Activated CD4-positive, alpha-beta T cell treated with anti-CD3 and anti-CD28 coated beads for 24 hours (primary cell): ENCODE data around the gene VSIG10L.
A peak's percentile ranks its signal among the peaks of the same experiment; 100 is the strongest.

ENCODE experiments used
- DNase-seq, 2 donors: peaks; one replicate each; pipeline ENCODE4 v3.0.0-alpha.2; 2020; ENCODE audit warnings: low read depth in 2 of 2

VSIG10L gene

DNA sequence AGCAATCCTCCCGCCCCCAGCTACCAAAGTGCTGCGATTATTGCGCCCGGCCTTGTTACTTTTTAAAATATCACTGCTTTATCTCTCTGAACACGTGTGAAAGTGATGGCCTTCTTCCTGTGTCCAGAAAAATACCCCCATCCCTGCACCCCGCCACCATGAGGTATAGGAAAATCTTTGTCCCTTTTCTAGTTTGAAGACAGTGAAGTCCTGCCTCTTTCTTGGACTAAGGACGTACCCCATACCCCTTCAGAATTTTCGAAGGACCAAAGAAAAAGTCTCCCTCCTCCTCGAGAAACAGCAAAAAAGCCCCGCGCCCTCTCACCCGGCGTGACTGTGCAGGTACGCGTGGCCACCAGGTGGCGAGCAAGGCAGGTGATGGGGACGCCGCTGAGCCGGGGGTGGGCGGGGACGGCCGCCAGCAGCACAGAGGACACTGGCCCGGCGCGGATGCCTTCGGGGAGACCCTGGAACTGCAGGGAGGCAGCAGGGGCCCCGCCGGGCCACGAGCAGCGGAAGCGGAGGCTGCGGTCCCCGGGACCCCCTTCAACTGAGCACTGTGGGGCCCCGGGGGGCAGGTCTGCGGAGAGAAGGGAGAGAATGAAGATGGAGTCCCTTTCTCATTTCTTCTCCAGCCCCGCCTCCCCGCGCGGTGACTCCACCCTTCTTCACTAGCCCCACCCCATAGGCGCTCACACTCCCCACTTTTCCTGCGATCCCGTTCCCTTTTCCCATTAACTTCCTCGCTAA, 3.2 kb downstream of the VSIG10L start:
- DNase-seq: peak; percentile 79 to 87

DNA sequence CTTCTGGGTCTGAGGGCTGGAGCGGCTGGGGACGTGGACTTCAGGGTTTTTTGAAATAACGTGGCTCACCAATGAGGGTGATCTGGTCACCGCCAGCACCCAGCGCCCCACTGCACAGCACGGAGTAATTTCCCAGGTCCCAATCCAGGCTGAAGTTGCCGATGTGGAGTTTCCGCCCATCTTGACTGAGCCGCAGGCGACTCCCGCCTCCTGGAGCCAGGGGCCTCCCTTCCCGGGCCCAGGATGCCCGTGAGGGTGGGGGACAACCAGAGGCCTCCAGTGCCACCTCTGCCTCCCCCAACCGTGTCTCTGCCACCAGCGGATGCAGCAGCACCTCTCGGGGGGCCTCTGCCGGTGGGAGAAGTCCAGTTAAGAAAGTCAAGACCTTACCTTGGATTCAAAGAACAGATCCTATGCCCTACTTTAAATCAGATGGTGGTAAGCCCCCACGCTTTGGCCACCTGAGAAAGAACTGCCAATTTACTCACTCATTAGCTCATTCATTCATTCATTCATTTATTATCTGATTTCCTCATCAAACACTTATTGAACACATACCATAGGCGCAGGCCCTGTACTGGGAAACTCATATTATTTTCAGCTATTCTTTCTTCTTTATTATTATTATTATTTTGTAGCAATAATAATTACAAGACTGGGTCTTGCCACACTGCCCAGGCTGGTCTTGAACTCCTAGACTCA, 3.9 kb downstream of the VSIG10L start:
- DNase-seq: no peak

DNA sequence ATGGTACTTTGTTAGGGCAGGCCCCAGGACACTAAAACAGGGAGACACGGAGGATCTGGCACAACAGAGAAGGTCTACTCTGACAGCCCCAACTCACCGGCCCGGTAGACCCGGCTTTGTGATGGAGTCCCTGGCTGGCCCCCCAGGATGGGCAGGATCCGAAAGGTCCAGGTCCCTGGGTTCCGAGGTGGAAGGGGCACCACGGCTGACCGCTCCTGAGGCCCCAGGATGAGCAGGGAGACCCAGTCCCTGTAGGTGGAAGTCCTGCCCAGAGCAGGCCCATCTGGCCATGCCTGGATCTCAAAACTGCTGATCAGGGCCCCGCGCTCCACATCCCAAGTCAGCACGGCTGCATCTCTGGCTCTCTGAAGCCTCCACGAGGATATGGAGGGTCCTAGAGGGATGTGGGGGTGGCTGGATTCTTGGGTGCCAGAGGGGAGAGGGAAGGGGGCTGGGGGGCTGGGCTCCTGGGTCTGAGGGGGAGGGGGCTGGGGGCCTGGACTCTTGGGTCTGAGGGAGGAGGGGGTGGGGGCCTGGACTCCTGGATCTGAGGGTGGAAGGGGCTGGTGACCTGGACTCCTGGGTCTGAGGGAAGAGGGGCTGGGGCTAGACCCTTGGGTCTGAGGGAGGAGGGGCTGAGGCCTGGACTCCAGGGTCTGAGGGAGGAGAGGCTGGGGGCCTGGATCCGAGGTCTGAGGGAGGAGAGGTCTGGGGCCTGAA, 4.6 kb downstream of the VSIG10L start:
- no peak for DNase-seq

DNA sequence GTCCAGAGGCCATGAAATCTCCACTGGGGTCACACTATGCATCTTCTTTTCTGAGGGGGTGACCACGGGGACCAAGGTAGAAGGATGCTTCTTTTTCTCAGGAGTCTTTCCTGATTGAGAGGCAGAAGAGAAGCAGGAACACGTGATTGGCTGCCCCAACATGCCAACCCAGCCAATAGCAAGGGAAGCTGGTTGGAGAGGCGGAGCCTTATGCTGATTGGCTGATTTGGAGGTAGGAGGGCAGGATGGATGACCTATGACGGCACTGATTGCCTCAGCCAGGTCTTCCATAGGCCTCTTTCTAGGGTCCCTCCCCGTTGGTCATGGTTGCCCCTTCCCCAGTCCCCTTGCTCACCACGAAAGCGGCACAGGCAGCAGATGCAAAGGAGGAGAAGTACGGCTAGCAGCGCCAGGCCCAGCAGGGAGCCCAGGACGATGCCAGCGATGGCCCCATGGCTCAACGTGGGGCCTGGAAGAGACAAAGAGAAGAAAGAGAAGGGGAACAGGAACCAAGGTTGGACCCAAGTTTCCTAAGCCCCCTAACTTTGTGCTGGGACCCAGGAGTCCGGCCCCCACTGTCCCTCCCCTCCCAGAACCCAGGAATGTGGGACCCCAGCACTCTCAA, 8.0 kb downstream of the VSIG10L start:
- DNase-seq: no peak

DNA sequence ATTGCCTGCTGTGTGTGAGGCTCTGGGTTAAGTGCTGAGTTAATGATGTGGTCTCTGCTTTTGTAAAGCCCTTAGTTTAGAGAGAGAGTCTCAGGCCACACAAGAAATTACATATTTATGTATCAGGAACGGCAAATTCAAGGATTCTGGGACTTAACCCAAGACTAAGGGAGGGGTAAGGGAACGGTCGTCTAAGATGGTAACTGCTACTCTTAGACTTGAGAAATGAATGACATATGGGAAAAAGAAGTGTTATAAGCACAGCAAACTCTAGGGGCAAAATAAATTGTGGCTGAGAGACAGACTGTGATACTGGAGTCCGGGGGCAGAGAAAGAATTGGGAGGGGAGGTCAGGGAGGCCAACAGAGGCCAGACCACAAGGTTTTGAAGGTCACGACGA, 10.2 kb downstream of the VSIG10L start:
- DNase-seq: no peak

DNA sequence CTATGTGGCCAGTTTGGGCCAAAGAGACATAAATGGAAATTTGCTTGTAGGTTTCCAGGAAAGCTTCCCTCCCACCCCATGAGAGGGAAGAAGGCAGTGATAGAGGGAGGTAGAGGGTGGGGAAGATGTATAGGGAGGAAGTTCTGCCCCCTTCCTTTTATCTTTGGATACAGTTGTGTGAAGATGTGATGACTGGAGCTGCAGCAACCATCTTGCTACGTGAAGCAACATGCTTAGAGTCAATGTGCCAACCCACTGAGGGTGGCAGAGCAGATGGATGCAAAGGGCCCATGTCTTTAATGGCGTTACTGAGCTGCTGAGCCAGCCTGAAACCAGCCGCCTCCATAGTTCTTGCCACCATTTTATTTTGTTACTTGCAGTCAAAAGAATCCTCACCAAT, 10.7 kb downstream of the VSIG10L start:
- no peak for DNase-seq

DNA sequence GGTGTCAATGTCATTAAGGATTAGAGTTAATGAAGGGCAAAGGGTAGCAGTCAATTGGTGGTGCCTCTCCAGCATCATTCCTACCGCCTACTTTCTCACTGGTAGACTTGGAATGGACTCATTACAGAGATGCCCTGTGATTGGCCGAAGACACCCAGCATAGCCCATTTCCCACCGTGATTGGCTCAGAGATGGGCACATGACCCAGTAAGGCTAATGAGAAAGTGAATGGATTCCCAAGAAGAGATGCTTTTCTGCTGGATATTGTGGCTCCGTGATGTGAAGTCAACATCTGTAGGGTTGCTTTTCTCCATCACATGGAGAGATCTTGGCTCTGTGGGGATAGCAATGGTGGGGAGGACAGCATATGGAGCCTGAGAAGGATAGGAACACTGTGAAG, 11.6 kb downstream of the VSIG10L start:
- no peak for DNase-seq

DNA sequence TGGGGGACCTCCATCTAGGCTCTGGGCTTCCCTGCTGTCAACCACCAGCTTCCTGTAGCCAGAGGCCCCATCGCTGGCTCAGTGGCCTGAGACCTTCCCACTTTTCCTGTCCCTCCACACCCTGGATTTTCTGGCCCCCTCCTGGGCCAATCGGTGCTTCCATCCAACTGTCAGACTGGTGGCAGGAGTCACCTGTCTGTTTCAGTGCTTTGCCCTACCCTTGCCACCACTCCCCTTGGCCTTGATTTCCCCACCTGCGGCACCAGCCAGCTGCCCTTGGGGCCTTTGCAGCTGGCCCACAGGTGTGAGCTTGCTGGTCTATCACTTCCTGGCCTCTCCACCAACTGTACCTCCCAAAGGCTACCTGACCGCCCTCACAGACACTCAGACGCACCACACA, 12.5 kb downstream of the VSIG10L start:
- DNase-seq: no peak

DNA sequence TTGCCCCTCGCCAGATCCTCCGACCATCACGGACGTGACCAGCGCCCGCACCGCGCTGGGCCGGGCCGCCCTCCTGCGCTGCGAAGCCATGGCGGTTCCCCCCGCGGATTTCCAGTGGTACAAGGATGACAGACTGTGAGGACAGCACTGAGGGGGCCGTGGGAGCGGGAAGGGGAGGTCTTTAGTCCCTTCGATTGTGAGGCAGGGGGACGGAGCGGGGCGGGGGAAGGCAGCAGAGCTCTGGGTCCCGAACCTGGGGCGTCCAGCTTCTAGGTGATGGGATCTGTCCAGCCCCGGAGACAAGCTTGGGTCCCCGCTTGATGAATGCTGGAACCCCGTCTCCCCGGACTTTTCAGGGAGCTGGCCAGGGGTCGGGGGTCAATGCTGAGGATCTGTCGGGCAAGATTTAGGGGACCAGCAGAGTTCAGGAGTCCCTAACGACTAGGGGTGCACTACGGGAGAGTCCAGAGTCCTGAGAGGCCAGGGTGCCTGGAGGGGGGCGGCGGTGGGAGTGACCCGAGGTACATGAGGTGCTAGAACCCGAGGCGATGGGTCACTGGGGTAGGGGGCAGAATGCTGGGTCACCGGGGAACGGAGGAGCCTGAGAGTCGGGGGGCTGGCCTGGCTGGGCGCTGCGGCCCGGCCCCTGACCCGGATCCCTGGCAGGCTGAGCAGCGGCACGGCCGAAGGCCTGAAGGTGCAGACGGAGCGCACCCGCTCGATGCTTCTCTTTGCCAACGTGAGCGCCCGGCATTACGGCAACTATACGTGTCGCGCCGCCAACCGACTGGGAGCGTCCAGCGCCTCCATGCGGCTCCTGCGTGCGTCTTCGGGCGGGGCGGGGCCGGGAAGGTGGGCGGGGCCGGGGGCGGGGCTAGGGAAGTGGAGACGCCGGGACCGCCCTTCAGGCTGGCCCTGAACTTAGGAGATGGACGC, 14.6 kb downstream of the VSIG10L start:
- DNase-seq: peak; percentile 21 to 46

DNA sequence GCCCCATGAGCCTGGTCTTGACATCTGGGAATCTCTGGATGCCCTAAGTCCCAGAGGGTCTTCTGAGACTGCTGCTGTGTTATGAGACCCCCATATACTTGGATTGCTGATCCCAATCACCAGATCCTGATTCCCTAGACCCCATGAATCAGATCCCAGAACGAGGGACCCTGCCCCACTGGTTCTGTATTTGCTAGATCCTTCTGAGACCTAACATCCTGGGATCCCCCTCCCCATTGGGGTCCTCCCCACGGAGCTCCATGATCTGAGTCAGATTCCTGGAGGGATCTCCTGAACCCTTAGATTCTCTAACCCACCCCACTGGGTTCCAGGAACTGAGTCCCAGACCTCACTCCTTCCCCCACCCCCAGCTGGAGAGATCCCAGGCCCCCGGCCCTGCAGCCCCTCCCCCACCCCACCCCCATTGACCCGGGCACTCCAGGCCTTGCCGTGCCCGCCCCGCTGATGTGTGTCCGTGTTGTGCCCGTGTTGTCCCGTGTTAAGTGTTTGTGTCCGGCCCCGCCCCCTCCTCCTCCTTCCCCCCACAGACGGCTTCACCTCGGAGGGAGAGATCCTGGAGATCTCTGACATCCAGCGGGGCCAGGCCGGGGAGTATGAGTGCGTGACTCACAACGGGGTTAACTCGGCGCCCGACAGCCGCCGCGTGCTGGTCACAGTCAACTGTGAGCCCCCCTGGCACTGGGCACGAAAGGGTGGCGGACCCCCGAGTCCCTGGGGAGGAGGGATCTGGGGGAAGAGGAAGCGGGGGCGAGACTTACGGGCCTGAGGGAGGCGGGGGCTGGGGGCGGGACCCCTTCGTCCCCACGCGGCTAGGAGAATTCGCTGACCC, 15.5 kb downstream of the VSIG10L start:
- no peak for DNase-seq

DNA sequence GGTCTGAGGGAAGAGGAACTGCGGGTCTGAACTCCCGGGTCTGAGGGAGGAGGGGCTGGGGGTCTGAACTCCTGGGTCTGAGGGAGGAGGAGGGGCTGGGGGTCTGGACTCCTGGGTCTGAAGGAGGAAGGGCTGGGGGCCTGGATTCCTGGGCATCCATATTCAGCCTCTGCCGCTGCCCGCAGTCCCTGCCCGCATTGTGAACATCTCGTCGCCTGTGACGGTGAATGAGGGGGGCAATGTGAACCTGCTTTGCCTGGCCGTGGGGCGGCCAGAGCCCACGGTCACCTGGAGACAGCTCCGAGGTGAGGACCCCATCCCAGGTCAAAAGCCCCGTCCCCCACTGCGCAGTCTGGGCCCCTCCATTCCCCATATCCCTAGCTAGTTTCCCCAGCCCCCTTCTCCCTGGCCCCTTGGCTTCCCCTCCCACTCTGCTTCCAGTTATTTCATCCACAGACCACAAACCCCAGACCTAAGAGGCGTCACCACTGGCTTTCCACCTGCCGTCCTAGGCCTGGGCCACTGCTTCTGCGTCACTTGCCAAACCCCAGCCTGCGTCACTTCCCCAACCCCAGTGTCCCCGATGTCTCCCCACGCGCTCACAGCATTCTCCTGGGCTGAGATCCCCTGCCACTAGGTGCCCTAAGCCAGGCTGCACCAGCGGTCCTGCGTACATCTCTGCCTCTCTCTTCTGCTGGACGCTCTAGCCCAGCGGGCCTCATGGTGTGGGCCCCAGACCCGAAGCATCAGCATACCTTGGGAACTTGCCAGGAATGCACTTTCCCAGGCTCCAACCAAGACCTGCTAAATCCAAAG, 16.6 kb downstream of the VSIG10L start:
- DNase-seq: no peak

DNA sequence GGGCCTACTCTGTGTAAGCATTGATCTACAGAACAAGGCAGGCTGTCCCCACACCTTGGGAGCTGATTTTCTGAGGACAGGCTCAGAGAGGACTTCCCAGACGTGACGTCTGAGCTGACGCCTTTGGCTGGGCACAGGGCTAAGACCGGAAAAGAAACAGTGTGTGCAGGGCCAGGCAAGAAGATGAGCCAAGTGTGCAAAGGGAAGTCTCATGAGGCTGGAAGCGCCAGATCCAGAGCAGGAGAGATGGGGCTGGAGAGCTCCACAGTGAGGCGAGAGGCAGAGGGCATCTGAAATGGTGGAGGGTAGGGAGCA, 17.8 kb downstream of the VSIG10L start:
- no peak for DNase-seq

DNA sequence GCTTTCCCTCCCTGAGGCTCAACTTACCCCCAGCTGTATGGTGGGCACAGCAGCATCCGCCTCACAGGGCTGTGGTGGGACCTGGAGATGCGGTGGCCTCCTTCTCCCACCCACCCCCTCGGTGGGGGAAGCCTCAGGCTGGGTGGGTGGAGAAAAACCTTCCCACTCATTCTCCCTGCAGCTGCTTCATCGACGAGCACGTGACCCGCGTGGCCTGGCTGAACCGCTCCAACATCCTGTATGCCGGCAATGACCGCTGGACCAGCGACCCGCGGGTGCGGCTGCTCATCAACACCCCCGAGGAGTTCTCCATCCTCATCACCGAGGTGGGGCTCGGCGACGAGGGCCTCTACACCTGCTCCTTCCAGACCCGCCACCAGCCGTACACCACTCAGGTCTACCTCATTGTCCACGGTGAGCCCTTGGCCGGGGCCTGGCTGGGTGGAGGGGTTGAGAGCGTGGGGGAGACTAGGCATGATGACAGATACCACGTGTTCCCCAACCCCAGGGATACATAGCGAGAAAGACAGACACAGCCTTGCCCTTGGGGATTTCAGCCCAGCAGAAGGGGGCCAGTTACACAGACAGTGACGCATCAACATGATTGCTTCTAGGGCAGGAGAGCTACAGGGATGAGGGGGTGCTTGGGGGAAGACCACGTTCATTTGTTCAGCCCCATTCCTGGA, 18.3 kb downstream of the VSIG10L start:
- DNase-seq: no peak

DNA sequence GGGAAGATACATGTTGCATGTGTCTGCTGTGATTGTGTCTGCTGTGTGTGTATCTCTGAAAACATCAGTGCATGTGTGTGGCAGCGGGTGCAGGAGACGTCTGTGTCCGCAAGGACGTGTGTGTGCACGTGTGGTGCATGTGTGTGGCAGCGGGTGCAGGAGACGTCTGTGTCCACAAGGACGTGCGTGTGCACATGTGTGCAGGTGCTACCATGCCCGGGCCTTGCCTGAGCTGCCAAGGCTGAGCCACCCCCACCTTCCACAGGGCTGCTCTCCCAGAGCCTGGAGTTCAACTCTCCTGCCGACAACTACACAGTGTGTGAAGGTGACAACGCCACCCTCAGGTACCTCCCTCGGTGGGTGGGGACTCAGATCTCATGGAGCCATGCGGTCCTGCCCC, 20.1 kb downstream of the VSIG10L start:
- DNase-seq: no peak

DNA sequence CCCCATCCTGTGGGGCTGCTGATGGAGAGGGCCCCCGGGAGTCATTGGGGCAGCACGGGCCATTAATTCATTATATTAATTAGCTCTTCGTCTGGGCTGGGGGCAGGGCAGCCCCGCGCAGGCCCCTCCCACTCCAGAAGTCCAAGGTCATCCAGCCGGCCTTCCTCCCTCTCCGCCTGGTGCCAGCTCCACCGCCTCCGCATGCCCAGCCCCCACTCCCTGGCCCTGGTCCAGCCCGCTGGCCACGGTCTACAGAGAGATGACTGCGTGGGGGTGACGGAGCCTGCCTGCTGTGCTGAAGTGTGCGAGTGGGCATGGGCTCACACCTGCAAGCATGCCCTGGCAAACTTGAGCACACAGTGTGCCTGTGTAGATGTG, 21.7 kb downstream of the VSIG10L start:
- DNase-seq: no peak

DNA sequence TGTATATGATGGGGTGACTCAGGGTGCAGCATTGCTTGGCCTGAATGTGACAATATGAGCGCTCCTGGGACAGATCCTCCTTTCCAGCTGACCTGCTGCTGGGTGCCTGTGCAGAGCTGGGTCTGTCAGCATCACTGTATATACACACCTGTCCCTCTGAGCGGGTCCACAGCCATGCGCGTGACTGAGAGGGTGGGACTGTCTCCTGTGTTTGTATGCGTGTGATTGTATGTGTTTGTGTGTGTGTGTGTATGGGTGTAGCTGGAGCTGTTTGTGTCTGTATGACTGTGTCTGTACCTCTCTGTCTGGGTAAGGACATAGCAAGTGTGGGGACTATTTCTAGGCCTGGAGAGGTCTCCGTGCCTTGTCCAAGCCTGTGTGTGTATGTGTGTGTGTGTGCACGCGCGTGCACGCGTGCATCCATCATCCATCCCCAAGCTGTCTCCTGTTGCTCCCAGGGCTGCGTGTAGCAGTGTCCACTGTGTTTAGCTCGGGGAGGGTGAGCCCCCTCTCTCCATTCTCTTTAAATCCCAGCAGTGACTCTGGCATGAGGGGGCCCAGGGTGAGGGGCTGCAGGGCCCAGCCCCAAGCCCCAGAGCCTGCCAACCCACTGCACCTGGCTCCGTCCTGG, 22.2 kb downstream of the VSIG10L start:
- no peak for DNase-seq

DNA sequence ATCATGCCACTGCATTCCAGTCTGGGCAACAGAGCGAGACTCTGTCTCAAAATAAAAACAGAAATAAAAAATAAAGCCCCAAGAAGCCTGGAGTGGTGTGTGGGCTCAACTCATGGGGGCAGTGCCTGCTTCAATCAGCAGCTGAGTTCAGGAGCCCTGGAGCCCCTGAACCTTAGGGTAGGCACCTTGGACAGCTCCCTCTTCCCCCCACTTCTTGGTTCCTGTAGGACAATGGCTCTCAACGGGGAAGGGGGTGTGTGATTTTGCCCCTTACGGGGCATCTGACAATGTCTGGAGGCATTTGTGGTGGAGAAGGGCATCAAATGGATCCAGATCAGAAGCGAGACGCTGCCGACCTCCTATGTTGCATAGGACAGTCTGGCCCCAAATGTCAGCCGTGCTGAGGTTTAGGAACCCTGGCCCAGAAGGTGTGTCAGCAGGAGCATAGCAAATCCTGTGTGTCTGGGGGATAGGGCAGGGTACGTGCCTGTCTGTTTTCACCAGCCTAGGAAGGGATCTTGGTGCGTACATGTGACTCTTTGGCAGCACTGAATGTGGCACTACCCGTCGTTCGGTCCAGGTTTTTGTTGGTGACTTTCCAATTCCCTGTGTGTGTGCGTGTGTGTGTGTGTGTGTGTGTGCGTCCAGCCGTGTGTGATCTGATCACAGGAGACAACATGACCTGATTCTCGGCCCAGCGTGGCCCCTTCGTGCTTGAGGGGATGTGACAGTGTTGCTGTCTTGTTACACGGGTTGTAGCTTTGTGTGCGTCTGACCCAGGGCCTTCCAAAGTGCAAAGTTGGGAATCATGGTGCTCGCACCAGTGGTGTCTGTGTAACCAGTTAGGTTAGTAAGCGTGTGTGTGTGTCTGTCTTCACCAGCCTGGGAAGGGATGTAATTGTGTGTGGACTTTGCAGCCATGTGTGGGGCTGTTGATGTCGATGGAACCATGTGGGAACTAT, 23.0 kb downstream of the VSIG10L start:
- DNase-seq: no peak
